Measurements from ENCODE around the gene TNFRSF4.

- TF ChIP-seq, protein P1, sequence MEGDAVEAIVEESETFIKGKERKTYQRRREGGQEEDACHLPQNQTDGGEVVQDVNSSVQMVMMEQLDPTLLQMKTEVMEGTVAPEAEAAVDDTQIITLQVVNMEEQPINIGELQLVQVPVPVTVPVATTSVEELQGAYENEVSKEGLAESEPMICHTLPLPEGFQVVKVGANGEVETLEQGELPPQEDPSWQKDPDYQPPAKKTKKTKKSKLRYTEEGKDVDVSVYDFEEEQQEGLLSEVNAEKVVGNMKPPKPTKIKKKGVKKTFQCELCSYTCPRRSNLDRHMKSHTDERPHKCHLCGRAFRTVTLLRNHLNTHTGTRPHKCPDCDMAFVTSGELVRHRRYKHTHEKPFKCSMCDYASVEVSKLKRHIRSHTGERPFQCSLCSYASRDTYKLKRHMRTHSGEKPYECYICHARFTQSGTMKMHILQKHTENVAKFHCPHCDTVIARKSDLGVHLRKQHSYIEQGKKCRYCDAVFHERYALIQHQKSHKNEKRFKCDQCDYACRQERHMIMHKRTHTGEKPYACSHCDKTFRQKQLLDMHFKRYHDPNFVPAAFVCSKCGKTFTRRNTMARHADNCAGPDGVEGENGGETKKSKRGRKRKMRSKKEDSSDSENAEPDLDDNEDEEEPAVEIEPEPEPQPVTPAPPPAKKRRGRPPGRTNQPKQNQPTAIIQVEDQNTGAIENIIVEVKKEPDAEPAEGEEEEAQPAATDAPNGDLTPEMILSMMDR (IDR thresholded peaks at IDR 0.05), result no peak
- no peak for TF ChIP-seq ZFX (IDR thresholded peaks at IDR 0.05; ENCODE audit: borderline replicate concordance)
Observed at GRCh38 chr1:1168451-1169411, 45.2 kb downstream of the TNFRSF4 start.

Data from 22Rv1 (cell line).